ENCODE measurements around the gene CD47.

DNA sequence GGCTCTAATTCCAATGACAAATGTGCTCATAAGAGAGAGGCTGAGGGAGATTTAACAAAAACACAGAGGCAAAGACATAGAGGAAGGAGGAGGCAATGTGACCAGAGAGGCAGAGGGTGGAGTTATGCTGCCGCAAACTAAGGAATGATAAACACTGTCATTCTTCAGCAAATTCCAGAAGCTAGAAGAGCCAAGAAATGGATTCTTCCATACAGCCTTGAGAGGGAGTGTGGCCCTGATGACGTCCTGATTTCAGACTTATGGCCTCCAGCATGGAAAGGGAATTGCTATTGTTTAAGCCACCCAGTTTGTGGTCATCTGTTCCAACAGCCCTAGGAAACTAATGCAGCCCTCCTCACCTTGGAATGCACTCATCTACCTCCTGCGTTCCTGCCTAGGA is 30.5 kb downstream of the CD47 start:
- TF ChIP-seq, protein P1, sequence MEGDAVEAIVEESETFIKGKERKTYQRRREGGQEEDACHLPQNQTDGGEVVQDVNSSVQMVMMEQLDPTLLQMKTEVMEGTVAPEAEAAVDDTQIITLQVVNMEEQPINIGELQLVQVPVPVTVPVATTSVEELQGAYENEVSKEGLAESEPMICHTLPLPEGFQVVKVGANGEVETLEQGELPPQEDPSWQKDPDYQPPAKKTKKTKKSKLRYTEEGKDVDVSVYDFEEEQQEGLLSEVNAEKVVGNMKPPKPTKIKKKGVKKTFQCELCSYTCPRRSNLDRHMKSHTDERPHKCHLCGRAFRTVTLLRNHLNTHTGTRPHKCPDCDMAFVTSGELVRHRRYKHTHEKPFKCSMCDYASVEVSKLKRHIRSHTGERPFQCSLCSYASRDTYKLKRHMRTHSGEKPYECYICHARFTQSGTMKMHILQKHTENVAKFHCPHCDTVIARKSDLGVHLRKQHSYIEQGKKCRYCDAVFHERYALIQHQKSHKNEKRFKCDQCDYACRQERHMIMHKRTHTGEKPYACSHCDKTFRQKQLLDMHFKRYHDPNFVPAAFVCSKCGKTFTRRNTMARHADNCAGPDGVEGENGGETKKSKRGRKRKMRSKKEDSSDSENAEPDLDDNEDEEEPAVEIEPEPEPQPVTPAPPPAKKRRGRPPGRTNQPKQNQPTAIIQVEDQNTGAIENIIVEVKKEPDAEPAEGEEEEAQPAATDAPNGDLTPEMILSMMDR (IDR thresholded peaks at IDR 0.05; ENCODE audit: insufficient read depth, low read length): no peak
- no peak for TF ChIP-seq SPI1 (IDR thresholded peaks at IDR 0.05; ENCODE audit: borderline replicate concordance, low read depth)
- no peak for TF ChIP-seq POLR2AphosphoS5 (IDR thresholded peaks at IDR 0.05; ENCODE audit: low read depth)
- TF ChIP-seq, protein P2, sequence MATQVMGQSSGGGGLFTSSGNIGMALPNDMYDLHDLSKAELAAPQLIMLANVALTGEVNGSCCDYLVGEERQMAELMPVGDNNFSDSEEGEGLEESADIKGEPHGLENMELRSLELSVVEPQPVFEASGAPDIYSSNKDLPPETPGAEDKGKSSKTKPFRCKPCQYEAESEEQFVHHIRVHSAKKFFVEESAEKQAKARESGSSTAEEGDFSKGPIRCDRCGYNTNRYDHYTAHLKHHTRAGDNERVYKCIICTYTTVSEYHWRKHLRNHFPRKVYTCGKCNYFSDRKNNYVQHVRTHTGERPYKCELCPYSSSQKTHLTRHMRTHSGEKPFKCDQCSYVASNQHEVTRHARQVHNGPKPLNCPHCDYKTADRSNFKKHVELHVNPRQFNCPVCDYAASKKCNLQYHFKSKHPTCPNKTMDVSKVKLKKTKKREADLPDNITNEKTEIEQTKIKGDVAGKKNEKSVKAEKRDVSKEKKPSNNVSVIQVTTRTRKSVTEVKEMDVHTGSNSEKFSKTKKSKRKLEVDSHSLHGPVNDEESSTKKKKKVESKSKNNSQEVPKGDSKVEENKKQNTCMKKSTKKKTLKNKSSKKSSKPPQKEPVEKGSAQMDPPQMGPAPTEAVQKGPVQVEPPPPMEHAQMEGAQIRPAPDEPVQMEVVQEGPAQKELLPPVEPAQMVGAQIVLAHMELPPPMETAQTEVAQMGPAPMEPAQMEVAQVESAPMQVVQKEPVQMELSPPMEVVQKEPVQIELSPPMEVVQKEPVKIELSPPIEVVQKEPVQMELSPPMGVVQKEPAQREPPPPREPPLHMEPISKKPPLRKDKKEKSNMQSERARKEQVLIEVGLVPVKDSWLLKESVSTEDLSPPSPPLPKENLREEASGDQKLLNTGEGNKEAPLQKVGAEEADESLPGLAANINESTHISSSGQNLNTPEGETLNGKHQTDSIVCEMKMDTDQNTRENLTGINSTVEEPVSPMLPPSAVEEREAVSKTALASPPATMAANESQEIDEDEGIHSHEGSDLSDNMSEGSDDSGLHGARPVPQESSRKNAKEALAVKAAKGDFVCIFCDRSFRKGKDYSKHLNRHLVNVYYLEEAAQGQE (IDR thresholded peaks at IDR 0.05; ENCODE audit: insufficient replicate concordance, low read depth): no peak

Measured in HL-60 (cell line).